Neuronal stem cell (in vitro differentiated cells): Measurements from ENCODE around the gene CSPG5.

Experiments used
- DNase-seq: peaks from one replicate; pipeline ENCODE4 v3.0.0-alpha.2; 2013; ENCODE audit warnings: low spot score
- H2AFZ ChIP-seq: one replicate; pipeline ENCODE4 v1.6.1; 2013; ENCODE audit warnings: mild to moderate bottlenecking, low read length, inconsistent platforms
- H2AK5ac ChIP-seq: 2 replicates; pipeline ENCODE4 v1.6.1; 2013; ENCODE audit warnings: low read depth, mild to moderate bottlenecking, inconsistent platforms, low read length, moderate library complexity, mixed read lengths
- H2BK120ac ChIP-seq: 2 replicates; pipeline ENCODE4 v1.6.1; 2013; ENCODE audit warnings: low read depth, mild to moderate bottlenecking, inconsistent platforms, low read length, moderate library complexity, mixed read lengths
- H2BK12ac ChIP-seq: one replicate; pipeline ENCODE4 v1.6.1; 2013; ENCODE audit warnings: low read length, inconsistent platforms
- H2BK15ac ChIP-seq: 2 replicates; pipeline ENCODE4 v1.6.1; 2013; ENCODE audit warnings: mild to moderate bottlenecking, low read length, inconsistent platforms, mixed read lengths
- H2BK5ac ChIP-seq: one replicate; pipeline ENCODE4 v1.6.1; 2013; ENCODE audit warnings: inconsistent platforms, mild to moderate bottlenecking, low read length, moderate library complexity
- H3K14ac ChIP-seq: one replicate; pipeline ENCODE4 v1.6.1; 2013; ENCODE audit warnings: low read length, inconsistent platforms
- H3K18ac ChIP-seq: 2 replicates; pipeline ENCODE4 v1.6.1; 2013; ENCODE audit warnings: low read length, inconsistent platforms
- H3K23ac ChIP-seq: 2 replicates; pipeline ENCODE4 v1.6.1; 2013; ENCODE audit warnings: low read depth, mild to moderate bottlenecking, mixed read lengths, low read length, inconsistent platforms; ENCODE audit not compliant: poor library complexity
- H3K27ac ChIP-seq: replicated peaks from 3 replicates; pipeline ENCODE4 v1.5.1; 2013; ENCODE audit warnings: low read length, inconsistent platforms
- H3K27me3 ChIP-seq, 3 experiments: 2 replicates each; pipeline ENCODE4 v1.6.1; 2013; ENCODE audit warnings: low read length in 3 of 3, mild to moderate bottlenecking in 2 of 3, inconsistent platforms in 1 of 3, low read depth in 1 of 3, mixed read lengths in 1 of 3, moderate library complexity in 1 of 3; ENCODE audit not compliant: control insufficient read depth in 3 of 3, insufficient read depth in 3 of 3
- H3K36me3 ChIP-seq, 2 donors: replicated peaks in 1 of 2; 2 replicates each; pipeline ENCODE4 v1.6.1; 2013; ENCODE audit warnings: low read length in 2 of 2; ENCODE audit not compliant: control insufficient read depth in 2 of 2, insufficient read depth in 2 of 2
- H3K4ac ChIP-seq: 2 replicates; pipeline ENCODE4 v1.6.1; 2013; ENCODE audit warnings: inconsistent platforms, mild to moderate bottlenecking, low read length, moderate library complexity
- H3K4me1 ChIP-seq, 2 donors: 1 replicate in 1 of 2; 2 replicates in 1 of 2; pipeline ENCODE4 v1.6.1; 2013; ENCODE audit warnings: low read length in 2 of 2, low read depth in 1 of 2; ENCODE audit not compliant: control insufficient read depth in 2 of 2, insufficient read depth in 1 of 2
- H3K4me2 ChIP-seq: one replicate; pipeline ENCODE4 v1.6.1; 2013; ENCODE audit warnings: mild to moderate bottlenecking, low read length, inconsistent platforms; ENCODE audit not compliant: insufficient read depth, poor library complexity, severe bottlenecking
- H3K4me3 ChIP-seq, 2 donors: 2 replicates each; pipeline ENCODE4 v1.5.1; 2013; ENCODE audit warnings: low read length in 2 of 2, mild to moderate bottlenecking in 2 of 2, inconsistent platforms in 1 of 2, moderate library complexity in 1 of 2
- H3K79me1 ChIP-seq: one replicate; pipeline ENCODE4 v1.6.1; 2013; ENCODE audit warnings: low read depth, mild to moderate bottlenecking, inconsistent platforms, low read length, moderate library complexity
- H3K9ac ChIP-seq: one replicate; pipeline ENCODE4 v1.6.1; 2013; ENCODE audit warnings: mild to moderate bottlenecking, low read depth, low read length, inconsistent platforms; ENCODE audit not compliant: poor library complexity
- H3K9me3 ChIP-seq, 2 donors: replicated peaks in 1 of 2; 2 replicates each; pipeline versions ENCODE3 to v1.6.1; 2013; ENCODE audit warnings: low read length in 2 of 2, mild to moderate bottlenecking in 2 of 2, inconsistent platforms in 1 of 2, low read depth in 1 of 2, mixed read lengths in 1 of 2, moderate library complexity in 1 of 2; ENCODE audit not compliant: control insufficient read depth in 2 of 2, insufficient read depth in 1 of 2
- H4K8ac ChIP-seq: one replicate; pipeline ENCODE4 v1.6.1; 2013; ENCODE audit warnings: low read depth, mild to moderate bottlenecking, inconsistent platforms, low read length, moderate library complexity
- H4K91ac ChIP-seq: one replicate; pipeline ENCODE4 v1.6.1; 2013; ENCODE audit warnings: low read length, low read depth, mild to moderate bottlenecking, inconsistent platforms; ENCODE audit not compliant: poor library complexity
- WGBS, 2 donors: extraction: QIAGEN DNeasy Blood & Tissue Kit; methylation state at CpG; one replicate each; pipeline ENCODE4 v1.1.7; 2013; ENCODE audit warnings: missing lambda C conversion rate in 2 of 2, mixed read lengths in 1 of 2; ENCODE audit not compliant: insufficient read length in 2 of 2, insufficient replicate concordance in 1 of 2; ENCODE audit errors: extremely low coverage in 2 of 2; 5-methylcytosine and 5-hydroxymethylcytosine counted together

The CSPG5 gene

GRCh38 chr3:47517937-47518336, 60.7 kb downstream of the CSPG5 start:
- Histone ChIP-seq H3K14ac (no peak overlapping the region), H3K4me2 (no peak overlapping the region), H3K36me3 (no peaks in the 10 kb centered on the region), H2BK120ac (no peak overlapping the region), H3K4ac (no peak overlapping the region), H3K4me3 (no peak overlapping the region), H2BK12ac (no peak overlapping the region), H3K27me3 (no peaks in the 10 kb centered on the region), H3K4me1 (peaks cover 3 to 7% of the 10 kb centered on the region in 2 donors), H3K79me1 (no peaks in the 10 kb centered on the region), H2AK5ac (no peak overlapping the region), H4K91ac (no peak overlapping the region), H3K9me3 (no peaks in the 10 kb centered on the region), H3K9ac (no peak overlapping the region), H3K23ac (no peak overlapping the region), H3K27ac (no peak overlapping the region), H2BK15ac (no peak overlapping the region), H3K18ac (no peak overlapping the region), H4K8ac (no peak overlapping the region), H2AFZ (no peak overlapping the region), H2BK5ac (no peak overlapping the region)
- DNase-seq: no peak
- no CpG with 5 or more reads among the region's 2 CpGs for WGBS, 2 donors

GRCh38 chr3:47515864-47516319, 62.8 kb downstream of the CSPG5 start:
- no peaks in the 10 kb centered on the region for H3K27me3 ChIP-seq
- WGBS, 2 donors: no CpG with 5 or more reads among the region's 5 CpGs
- H2BK15ac ChIP-seq: no peak overlapping the region

GRCh38 chr3:47515100-47515499, 63.6 kb downstream of the CSPG5 start:
- Histone ChIP-seq H3K27me3 (no peaks in the 10 kb centered on the region), H3K4me3 (no peak overlapping the region), H3K23ac (no peak overlapping the region), H4K91ac (no peak overlapping the region), H3K4me1 (no peaks in the 10 kb centered on the region), H2BK15ac (no peak overlapping the region), H3K27ac (no peak overlapping the region), H2BK12ac (no peak overlapping the region), H2AK5ac (no peak overlapping the region), H4K8ac (no peak overlapping the region), H3K4ac (no peak overlapping the region), H3K36me3 (peaks cover 4 to 18% of the 10 kb centered on the region in 2 donors), H3K9me3 (no peaks in the 10 kb centered on the region), H3K79me1 (no peaks in the 10 kb centered on the region), H2AFZ (peak overlapping the region; percentile 64), H3K14ac (no peak overlapping the region), H3K4me2 (no peak overlapping the region), H2BK120ac (no peak overlapping the region), H3K18ac (no peak overlapping the region), H2BK5ac (no peak overlapping the region), H3K9ac (no peak overlapping the region)
- DNase-seq: no peak
- no CpG with 5 or more reads among the region's 5 CpGs for WGBS, 2 donors

More at GRCh38 chr3:47515864-47516319, 62.8 kb downstream of the CSPG5 start:
- Histone ChIP-seq H3K27ac (no peak overlapping the region), H4K8ac (no peak overlapping the region), H3K4ac (no peak overlapping the region), H3K4me3 (no peak overlapping the region), H3K79me1 (no peaks in the 10 kb centered on the region), H3K9me3 (no peaks in the 10 kb centered on the region), H3K36me3 (peaks cover 0 to 10% of the 10 kb centered on the region in 2 donors), H3K14ac (no peak overlapping the region), H3K9ac (no peak overlapping the region), H2AK5ac (no peak overlapping the region), H2AFZ (peak overlapping the region; percentile 64), H2BK12ac (no peak overlapping the region), H3K4me2 (no peak overlapping the region), H3K18ac (no peak overlapping the region), H4K91ac (no peak overlapping the region), H2BK5ac (no peak overlapping the region), H2BK120ac (no peak overlapping the region), H3K23ac (no peak overlapping the region), H3K4me1 (peaks cover 0 to 4% of the 10 kb centered on the region in 2 donors)
- DNase-seq: no peak

GRCh38 chr3:47513125-47513929, 65.3 kb downstream of the CSPG5 start, which contains the start of gene ELP6:
Gene ELP6, minus strand, starts transcription at chr3:47513712. Its CDS starts 122 bp downstream, at chr3:47513590.
- Histone ChIP-seq H3K4me2 (peak within 1 kb of the TSS; percentile 81), H2BK15ac (no peak within 1 kb of the TSS), H2BK120ac (no peak within 1 kb of the TSS), H2BK5ac (peak within 1 kb of the TSS; percentile 1), H3K14ac (peak within 1 kb of the TSS; percentile 99), H3K4me3 (peak within 1 kb of the TSS; percentile 86 to 95), H3K4ac (no peak within 1 kb of the TSS), H2AFZ (peak within 1 kb of the TSS; percentile 99), H3K4me1 (no peaks in the 10 kb centered on the region), H3K27ac (peak within 1 kb of the TSS; percentile 98), H3K27me3 (no peaks in the 10 kb centered on the region), H3K36me3 (peaks cover 10 to 33% of the 10 kb centered on the region in 2 donors), H3K9me3 (no peaks in the 10 kb centered on the region), H2BK12ac (no peak within 1 kb of the TSS), H3K23ac (peak within 1 kb of the TSS; percentile 75), H2AK5ac (peak within 1 kb of the TSS; percentile 53), H3K79me1 (no peaks in the 10 kb centered on the region), H4K91ac (no peak within 1 kb of the TSS), H3K18ac (peak within 1 kb of the TSS; percentile 95), H4K8ac (no peak within 1 kb of the TSS), H3K9ac (peak within 1 kb of the TSS; percentile 87)
- WGBS, 2 donors: no CpG with 5 or more reads among the region's 71 CpGs
- DNase-seq: peak; percentile 97
